HL-60 (cell line): Measurements from ENCODE around the gene MAD1L1.

ENCODE experiments used
- DNase-seq, 2 experiments: peaks; one replicate each; pipeline ENCODE4 v3.0.0-alpha.2; 2010 to 2020; ENCODE audit warnings: low read depth in 1 of 2, low spot score in 1 of 2
- H3K27ac ChIP-seq: fragments of 250-450 bp; sonication (Bioruptor Pico); replicated peaks from 2 replicates; pipeline ENCODE4 v1.5.1; 2020; ENCODE audit warnings: mild to moderate bottlenecking, moderate library complexity
- H3K27me3 ChIP-seq: fragments of 250-450 bp; sonication (Bioruptor Pico); 2 replicates; pipeline ENCODE4 v1.5.1; 2021; ENCODE audit warnings: mild to moderate bottlenecking, moderate library complexity; ENCODE audit not compliant: insufficient read depth, poor library complexity, severe bottlenecking
- H3K4me3 ChIP-seq: replicated peaks from 2 replicates; pipeline ENCODE4 v1.5.1; 2011; ENCODE audit warnings: mild to moderate bottlenecking, control low read depth, low read length; ENCODE audit not compliant: insufficient read depth
- CTCF ChIP-seq: IDR thresholded peaks from one replicate; pipeline ENCODE4 v1.5.1; 2011; ENCODE audit warnings: low read length, control low read depth, inconsistent platforms; ENCODE audit not compliant: insufficient read depth
- GABPA ChIP-seq: IDR thresholded peaks from 2 replicates; pipeline ENCODE4 v1.6.1; 2012; ENCODE audit warnings: low read depth
- POLR2AphosphoS5 ChIP-seq: IDR thresholded peaks from 2 replicates; pipeline ENCODE4 v1.6.1; 2012; ENCODE audit warnings: low read depth
- REST ChIP-seq: IDR thresholded peaks from 2 replicates; pipeline ENCODE4 v1.6.1; 2012; ENCODE audit warnings: low read depth; ENCODE audit not compliant: insufficient replicate concordance
- SPI1 ChIP-seq: IDR thresholded peaks from 2 replicates; pipeline ENCODE4 v1.6.1; 2012; ENCODE audit warnings: low read depth, mild to moderate bottlenecking, borderline replicate concordance

The MAD1L1 gene

GRCh38 chr7:1899196-1899595 is 333.5 kb downstream of the MAD1L1 start:
- Histone ChIP-seq H3K27ac (no peak overlapping the region), H3K4me3 (no peak overlapping the region), H3K27me3 (no peaks in the 10 kb centered on the region)
- DNase-seq: no peak
- TF ChIP-seq REST (no peak), GABPA (no peak), POLR2AphosphoS5 (no peak), SPI1 (no peak), CTCF (no peak)

GRCh38 chr7:1898628-1899185 is 334.0 kb downstream of the MAD1L1 start:
- TF ChIP-seq GABPA (no peak), POLR2AphosphoS5 (no peak), REST (no peak), CTCF (no peak), SPI1 (no peak)
- DNase-seq: no peak

GRCh38 chr7:1897861-1898627 is 334.7 kb downstream of the MAD1L1 start:
- H3K27me3 ChIP-seq: no peaks in the 10 kb centered on the region
- H3K27ac ChIP-seq: no peak overlapping the region
- no peak overlapping the region for H3K4me3 ChIP-seq
- TF ChIP-seq SPI1 (no peak), CTCF (no peak), REST (no peak), POLR2AphosphoS5 (no peak), GABPA (no peak)
- DNase-seq: no peak

More at GRCh38 chr7:1898628-1899185, 334.0 kb downstream of the MAD1L1 start:
- H3K27me3 ChIP-seq: no peaks in the 10 kb centered on the region
- no peak overlapping the region for H3K4me3 ChIP-seq
- H3K27ac ChIP-seq: no peak overlapping the region
